GM23338 (cell line): Measurements from ENCODE around the gene STEAP3. TPM values are rescaled to one million over a fixed set of nuclear protein-coding genes. Genes with fewer than 3 reads are reported as not detected.

Source experiments
- ATAC-seq: fragments of 200-7000 bp; cut with Tn5 transposase; 3 replicates; pipeline ENCODE4 v1.9.1; 2020
- DNase-seq: peaks from one replicate; pipeline ENCODE4 v3.0.0-alpha.2; 2015; ENCODE audit warnings: low spot score
- H2AFZ ChIP-seq: fragments of 200-600 bp; sonication (generic); 2 replicates; pipeline ENCODE4 v1.8.0; 2016; ENCODE audit warnings: antibody characterized with exemption, mild to moderate bottlenecking, moderate library complexity
- H3F3A ChIP-seq: fragments of 200-600 bp; sonication (generic); replicated peaks from 2 replicates; pipeline ENCODE4 v1.8.0; 2017; ENCODE audit warnings: antibody characterized with exemption, mixed run types, low read depth
- H3K27ac ChIP-seq: fragments of 200-600 bp; sonication (generic); 2 replicates; pipeline ENCODE4 v1.6.1; 2016; ENCODE audit warnings: low read depth
- H3K27me3 ChIP-seq: fragments of 200-600 bp; sonication (generic); 2 replicates; pipeline ENCODE4 v1.8.0; 2016; ENCODE audit warnings: mild to moderate bottlenecking, mixed run types, moderate library complexity; ENCODE audit not compliant: insufficient read depth
- H3K36me3 ChIP-seq: fragments of 200-600 bp; sonication (generic); 2 replicates; pipeline ENCODE4 v1.8.0; 2016; ENCODE audit warnings: mild to moderate bottlenecking; ENCODE audit not compliant: insufficient read depth
- H3K4me1 ChIP-seq: fragments of 200-600 bp; sonication (generic); 2 replicates; pipeline ENCODE4 v1.8.0; 2016; ENCODE audit warnings: mild to moderate bottlenecking, moderate library complexity; ENCODE audit not compliant: insufficient read depth
- H3K4me2 ChIP-seq: fragments of 200-600 bp; sonication (generic); 2 replicates; pipeline ENCODE4 v1.7.1; 2017; ENCODE audit warnings: mixed run types
- H3K4me3 ChIP-seq: fragments of 200-600 bp; sonication (generic); 2 replicates; pipeline ENCODE4 v1.6.1; 2016; ENCODE audit warnings: mixed run types
- H3K79me2 ChIP-seq: fragments of 200-600 bp; sonication (generic); replicated peaks from 2 replicates; pipeline ENCODE4 v1.8.0; 2017; ENCODE audit warnings: mild to moderate bottlenecking; ENCODE audit not compliant: insufficient read depth
- H3K9me2 ChIP-seq: fragments of 200-600 bp; sonication (generic); 2 replicates; pipeline ENCODE4 v1.8.0; 2017; ENCODE audit not compliant: insufficient read depth
- H4K20me1 ChIP-seq: fragments of 200-600 bp; sonication (generic); replicated peaks from 2 replicates; pipeline ENCODE4 v1.8.0; 2017; ENCODE audit warnings: mild to moderate bottlenecking; ENCODE audit not compliant: insufficient read depth
- H3K27ac Mint-ChIP-seq: 2 replicates; pipeline ENCODE4 v1.8.0; 2020; ENCODE audit warnings: inconsistent platforms, mild to moderate bottlenecking, moderate library complexity, mixed read lengths
- H3K27me3 Mint-ChIP-seq: 3 replicates; pipeline ENCODE4 v1.8.0; 2022; ENCODE audit warnings: low read depth, mild to moderate bottlenecking, moderate library complexity, mixed read lengths, inconsistent platforms; ENCODE audit not compliant: insufficient read depth, poor library complexity
- H3K36me3 Mint-ChIP-seq: 3 replicates; pipeline ENCODE4 v1.8.0; 2021; ENCODE audit warnings: low read depth, mild to moderate bottlenecking, inconsistent platforms, moderate library complexity, mixed read lengths
- H3K4me1 Mint-ChIP-seq: 3 replicates; pipeline ENCODE4 v1.8.0; 2020; ENCODE audit warnings: mild to moderate bottlenecking, inconsistent platforms, mixed read lengths
- H3K4me3 Mint-ChIP-seq: 3 replicates; pipeline ENCODE4 v1.8.0; 2021; ENCODE audit warnings: moderate library complexity, mild to moderate bottlenecking, inconsistent platforms, mixed read lengths
- H3K9me3 Mint-ChIP-seq: 3 replicates; pipeline ENCODE4 v1.8.0; 2020; ENCODE audit warnings: moderate library complexity, mild to moderate bottlenecking, inconsistent platforms, mixed read lengths
- CREB1 ChIP-seq: fragments of 250-450 bp; sonication (Bioruptor Pico); IDR thresholded peaks from 2 replicates; pipeline ENCODE4 v1.5.0; 2020; ENCODE audit warnings: low read depth, mild to moderate bottlenecking, moderate library complexity
- EZH2 ChIP-seq: fragments of 200-600 bp; sonication (generic); IDR thresholded peaks from one replicate; pipeline ENCODE4 v1.8.0; 2017; ENCODE audit warnings: antibody characterized with exemption, mild to moderate bottlenecking, low read depth; ENCODE audit not compliant: unreplicated experiment
- EZH2phosphoT487 ChIP-seq: fragments of 200-600 bp; sonication (generic); IDR thresholded peaks from one replicate; pipeline ENCODE4 v1.8.1; 2018; ENCODE audit warnings: antibody characterized with exemption; ENCODE audit not compliant: unreplicated experiment
- JUNB ChIP-seq: IDR thresholded peaks from one replicate; pipeline ENCODE4 v1.6.1; 2016; ENCODE audit warnings: antibody characterized with exemption; ENCODE audit not compliant: unreplicated experiment
- NANOG ChIP-seq: IDR thresholded peaks from 2 replicates; pipeline ENCODE4 v1.6.1; 2016; ENCODE audit warnings: antibody characterized with exemption, borderline replicate concordance
- POLR2AphosphoS5 ChIP-seq: IDR thresholded peaks from 2 replicates; pipeline ENCODE4 v1.6.1; 2016; ENCODE audit warnings: antibody characterized with exemption, low read depth
- STAT1 ChIP-seq: IDR thresholded peaks from one replicate; pipeline ENCODE4 v1.6.1; 2016; ENCODE audit warnings: antibody characterized with exemption; ENCODE audit not compliant: unreplicated experiment
- ZNF114 ChIP-seq: fragments of 250-450 bp; sonication (Bioruptor Pico); IDR thresholded peaks from 2 replicates; pipeline ENCODE4 v1.5.0; 2020; ENCODE audit warnings: mild to moderate bottlenecking, moderate library complexity
- ZNF331 ChIP-seq: fragments of 250-450 bp; sonication (Bioruptor Pico); IDR thresholded peaks from 2 replicates; pipeline ENCODE4 v1.5.0; 2020; ENCODE audit warnings: low read depth, mild to moderate bottlenecking, moderate library complexity
- polyA plus RNA-seq: library from polyadenylated mRNA; unstranded; fragments of >200 nt; fragmentation: Nextera tagmentation; extraction: Ambion mirVana; gene quantifications from 2 replicates; pipeline ENCODE4 v1.2.1, GENCODE V29; 2016
- total RNA-seq: library from RNA; depleted of rRNA; stranded (reverse); fragments of >200 nt; shearing (Covaris generic); gene quantifications from 2 replicates; pipeline ENCODE4 v1.2.3, GENCODE V29; 2014
- TF ChIP-seq, protein P1 (sequence below), 2 experiments: fragments of 200-600 bp in 1 of 2; sonication (generic) in 1 of 2; conservative IDR thresholded peaks; 2 replicates each; pipeline versions ENCODE4 v1.5.1 to v1.6.1; 2016 to 2017; ENCODE audit warnings: antibody characterized with exemption in 2 of 2, low read depth in 2 of 2, mild to moderate bottlenecking in 2 of 2, moderate library complexity in 1 of 2
- TF ChIP-seq, protein P2 (sequence below): IDR thresholded peaks from one replicate; pipeline ENCODE4 v1.6.1; 2018; ENCODE audit warnings: antibody characterized with exemption; ENCODE audit not compliant: unreplicated experiment
- TF ChIP-seq, protein P3 (sequence below): IDR thresholded peaks from 2 replicates; pipeline ENCODE4 v1.6.1; 2016; ENCODE audit warnings: antibody characterized with exemption
- TF ChIP-seq, protein P4 (sequence below): fragments of 250-450 bp; sonication (Bioruptor Pico); IDR thresholded peaks from 2 replicates; pipeline ENCODE4 v1.5.0; 2020; ENCODE audit warnings: mild to moderate bottlenecking, moderate library complexity

STEAP3 gene
- total and polyA plus RNA-seq, 2 experiments from 2014 or later: 8.6 to 27.3 TPM

- Mint-ChIP-seq H3K9me3 (peaks cover 7% of the 10 kb centered on the region), H3K27me3 (peaks cover 7% of the 10 kb centered on the region), H3K4me1 (peaks cover 2% of the 10 kb centered on the region; the same call in 1 of the 3 replicates), H3K36me3 (peaks cover 7% of the 10 kb centered on the region; the same call in 2 of the 3 replicates), H3K4me3 (no peak overlapping the region), H3K27ac (no peak overlapping the region)
- DNase-seq: no peak
- Histone ChIP-seq H4K20me1 (no peaks in the 10 kb centered on the region), H2AFZ (no peak overlapping the region), H3K27me3 (no peaks in the 10 kb centered on the region), H3K4me1 (no peaks in the 10 kb centered on the region), H3K4me3 (no peak overlapping the region), H3F3A (no peaks in the 10 kb centered on the region), H3K27ac (no peak overlapping the region), H3K4me2 (no peak overlapping the region), H3K9me2 (no peaks in the 10 kb centered on the region), H3K36me3 (no peaks in the 10 kb centered on the region), H3K79me2 (no peaks in the 10 kb centered on the region)
- no peak for ATAC-seq
- no peak for TF ChIP-seq CREB1 (CRISPR knock-in tag)
- TF ChIP-seq ZNF114 (CRISPR knock-in tag): no peak
- no peak for TF ChIP-seq ZNF331
- TF ChIP-seq, protein P1, sequence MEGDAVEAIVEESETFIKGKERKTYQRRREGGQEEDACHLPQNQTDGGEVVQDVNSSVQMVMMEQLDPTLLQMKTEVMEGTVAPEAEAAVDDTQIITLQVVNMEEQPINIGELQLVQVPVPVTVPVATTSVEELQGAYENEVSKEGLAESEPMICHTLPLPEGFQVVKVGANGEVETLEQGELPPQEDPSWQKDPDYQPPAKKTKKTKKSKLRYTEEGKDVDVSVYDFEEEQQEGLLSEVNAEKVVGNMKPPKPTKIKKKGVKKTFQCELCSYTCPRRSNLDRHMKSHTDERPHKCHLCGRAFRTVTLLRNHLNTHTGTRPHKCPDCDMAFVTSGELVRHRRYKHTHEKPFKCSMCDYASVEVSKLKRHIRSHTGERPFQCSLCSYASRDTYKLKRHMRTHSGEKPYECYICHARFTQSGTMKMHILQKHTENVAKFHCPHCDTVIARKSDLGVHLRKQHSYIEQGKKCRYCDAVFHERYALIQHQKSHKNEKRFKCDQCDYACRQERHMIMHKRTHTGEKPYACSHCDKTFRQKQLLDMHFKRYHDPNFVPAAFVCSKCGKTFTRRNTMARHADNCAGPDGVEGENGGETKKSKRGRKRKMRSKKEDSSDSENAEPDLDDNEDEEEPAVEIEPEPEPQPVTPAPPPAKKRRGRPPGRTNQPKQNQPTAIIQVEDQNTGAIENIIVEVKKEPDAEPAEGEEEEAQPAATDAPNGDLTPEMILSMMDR (conservative IDR thresholded peaks at IDR 0.05; ENCODE audit: low read depth in 2 of 2): no peak
- TF ChIP-seq EZH2: no peak
- TF ChIP-seq, protein P2, sequence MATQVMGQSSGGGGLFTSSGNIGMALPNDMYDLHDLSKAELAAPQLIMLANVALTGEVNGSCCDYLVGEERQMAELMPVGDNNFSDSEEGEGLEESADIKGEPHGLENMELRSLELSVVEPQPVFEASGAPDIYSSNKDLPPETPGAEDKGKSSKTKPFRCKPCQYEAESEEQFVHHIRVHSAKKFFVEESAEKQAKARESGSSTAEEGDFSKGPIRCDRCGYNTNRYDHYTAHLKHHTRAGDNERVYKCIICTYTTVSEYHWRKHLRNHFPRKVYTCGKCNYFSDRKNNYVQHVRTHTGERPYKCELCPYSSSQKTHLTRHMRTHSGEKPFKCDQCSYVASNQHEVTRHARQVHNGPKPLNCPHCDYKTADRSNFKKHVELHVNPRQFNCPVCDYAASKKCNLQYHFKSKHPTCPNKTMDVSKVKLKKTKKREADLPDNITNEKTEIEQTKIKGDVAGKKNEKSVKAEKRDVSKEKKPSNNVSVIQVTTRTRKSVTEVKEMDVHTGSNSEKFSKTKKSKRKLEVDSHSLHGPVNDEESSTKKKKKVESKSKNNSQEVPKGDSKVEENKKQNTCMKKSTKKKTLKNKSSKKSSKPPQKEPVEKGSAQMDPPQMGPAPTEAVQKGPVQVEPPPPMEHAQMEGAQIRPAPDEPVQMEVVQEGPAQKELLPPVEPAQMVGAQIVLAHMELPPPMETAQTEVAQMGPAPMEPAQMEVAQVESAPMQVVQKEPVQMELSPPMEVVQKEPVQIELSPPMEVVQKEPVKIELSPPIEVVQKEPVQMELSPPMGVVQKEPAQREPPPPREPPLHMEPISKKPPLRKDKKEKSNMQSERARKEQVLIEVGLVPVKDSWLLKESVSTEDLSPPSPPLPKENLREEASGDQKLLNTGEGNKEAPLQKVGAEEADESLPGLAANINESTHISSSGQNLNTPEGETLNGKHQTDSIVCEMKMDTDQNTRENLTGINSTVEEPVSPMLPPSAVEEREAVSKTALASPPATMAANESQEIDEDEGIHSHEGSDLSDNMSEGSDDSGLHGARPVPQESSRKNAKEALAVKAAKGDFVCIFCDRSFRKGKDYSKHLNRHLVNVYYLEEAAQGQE: no peak
- TF ChIP-seq EZH2phosphoT487: no peak
- TF ChIP-seq, protein P3, sequence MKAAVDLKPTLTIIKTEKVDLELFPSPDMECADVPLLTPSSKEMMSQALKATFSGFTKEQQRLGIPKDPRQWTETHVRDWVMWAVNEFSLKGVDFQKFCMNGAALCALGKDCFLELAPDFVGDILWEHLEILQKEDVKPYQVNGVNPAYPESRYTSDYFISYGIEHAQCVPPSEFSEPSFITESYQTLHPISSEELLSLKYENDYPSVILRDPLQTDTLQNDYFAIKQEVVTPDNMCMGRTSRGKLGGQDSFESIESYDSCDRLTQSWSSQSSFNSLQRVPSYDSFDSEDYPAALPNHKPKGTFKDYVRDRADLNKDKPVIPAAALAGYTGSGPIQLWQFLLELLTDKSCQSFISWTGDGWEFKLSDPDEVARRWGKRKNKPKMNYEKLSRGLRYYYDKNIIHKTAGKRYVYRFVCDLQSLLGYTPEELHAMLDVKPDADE: no peak
- TF ChIP-seq POLR2AphosphoS5: no peak
- TF ChIP-seq, protein P4, sequence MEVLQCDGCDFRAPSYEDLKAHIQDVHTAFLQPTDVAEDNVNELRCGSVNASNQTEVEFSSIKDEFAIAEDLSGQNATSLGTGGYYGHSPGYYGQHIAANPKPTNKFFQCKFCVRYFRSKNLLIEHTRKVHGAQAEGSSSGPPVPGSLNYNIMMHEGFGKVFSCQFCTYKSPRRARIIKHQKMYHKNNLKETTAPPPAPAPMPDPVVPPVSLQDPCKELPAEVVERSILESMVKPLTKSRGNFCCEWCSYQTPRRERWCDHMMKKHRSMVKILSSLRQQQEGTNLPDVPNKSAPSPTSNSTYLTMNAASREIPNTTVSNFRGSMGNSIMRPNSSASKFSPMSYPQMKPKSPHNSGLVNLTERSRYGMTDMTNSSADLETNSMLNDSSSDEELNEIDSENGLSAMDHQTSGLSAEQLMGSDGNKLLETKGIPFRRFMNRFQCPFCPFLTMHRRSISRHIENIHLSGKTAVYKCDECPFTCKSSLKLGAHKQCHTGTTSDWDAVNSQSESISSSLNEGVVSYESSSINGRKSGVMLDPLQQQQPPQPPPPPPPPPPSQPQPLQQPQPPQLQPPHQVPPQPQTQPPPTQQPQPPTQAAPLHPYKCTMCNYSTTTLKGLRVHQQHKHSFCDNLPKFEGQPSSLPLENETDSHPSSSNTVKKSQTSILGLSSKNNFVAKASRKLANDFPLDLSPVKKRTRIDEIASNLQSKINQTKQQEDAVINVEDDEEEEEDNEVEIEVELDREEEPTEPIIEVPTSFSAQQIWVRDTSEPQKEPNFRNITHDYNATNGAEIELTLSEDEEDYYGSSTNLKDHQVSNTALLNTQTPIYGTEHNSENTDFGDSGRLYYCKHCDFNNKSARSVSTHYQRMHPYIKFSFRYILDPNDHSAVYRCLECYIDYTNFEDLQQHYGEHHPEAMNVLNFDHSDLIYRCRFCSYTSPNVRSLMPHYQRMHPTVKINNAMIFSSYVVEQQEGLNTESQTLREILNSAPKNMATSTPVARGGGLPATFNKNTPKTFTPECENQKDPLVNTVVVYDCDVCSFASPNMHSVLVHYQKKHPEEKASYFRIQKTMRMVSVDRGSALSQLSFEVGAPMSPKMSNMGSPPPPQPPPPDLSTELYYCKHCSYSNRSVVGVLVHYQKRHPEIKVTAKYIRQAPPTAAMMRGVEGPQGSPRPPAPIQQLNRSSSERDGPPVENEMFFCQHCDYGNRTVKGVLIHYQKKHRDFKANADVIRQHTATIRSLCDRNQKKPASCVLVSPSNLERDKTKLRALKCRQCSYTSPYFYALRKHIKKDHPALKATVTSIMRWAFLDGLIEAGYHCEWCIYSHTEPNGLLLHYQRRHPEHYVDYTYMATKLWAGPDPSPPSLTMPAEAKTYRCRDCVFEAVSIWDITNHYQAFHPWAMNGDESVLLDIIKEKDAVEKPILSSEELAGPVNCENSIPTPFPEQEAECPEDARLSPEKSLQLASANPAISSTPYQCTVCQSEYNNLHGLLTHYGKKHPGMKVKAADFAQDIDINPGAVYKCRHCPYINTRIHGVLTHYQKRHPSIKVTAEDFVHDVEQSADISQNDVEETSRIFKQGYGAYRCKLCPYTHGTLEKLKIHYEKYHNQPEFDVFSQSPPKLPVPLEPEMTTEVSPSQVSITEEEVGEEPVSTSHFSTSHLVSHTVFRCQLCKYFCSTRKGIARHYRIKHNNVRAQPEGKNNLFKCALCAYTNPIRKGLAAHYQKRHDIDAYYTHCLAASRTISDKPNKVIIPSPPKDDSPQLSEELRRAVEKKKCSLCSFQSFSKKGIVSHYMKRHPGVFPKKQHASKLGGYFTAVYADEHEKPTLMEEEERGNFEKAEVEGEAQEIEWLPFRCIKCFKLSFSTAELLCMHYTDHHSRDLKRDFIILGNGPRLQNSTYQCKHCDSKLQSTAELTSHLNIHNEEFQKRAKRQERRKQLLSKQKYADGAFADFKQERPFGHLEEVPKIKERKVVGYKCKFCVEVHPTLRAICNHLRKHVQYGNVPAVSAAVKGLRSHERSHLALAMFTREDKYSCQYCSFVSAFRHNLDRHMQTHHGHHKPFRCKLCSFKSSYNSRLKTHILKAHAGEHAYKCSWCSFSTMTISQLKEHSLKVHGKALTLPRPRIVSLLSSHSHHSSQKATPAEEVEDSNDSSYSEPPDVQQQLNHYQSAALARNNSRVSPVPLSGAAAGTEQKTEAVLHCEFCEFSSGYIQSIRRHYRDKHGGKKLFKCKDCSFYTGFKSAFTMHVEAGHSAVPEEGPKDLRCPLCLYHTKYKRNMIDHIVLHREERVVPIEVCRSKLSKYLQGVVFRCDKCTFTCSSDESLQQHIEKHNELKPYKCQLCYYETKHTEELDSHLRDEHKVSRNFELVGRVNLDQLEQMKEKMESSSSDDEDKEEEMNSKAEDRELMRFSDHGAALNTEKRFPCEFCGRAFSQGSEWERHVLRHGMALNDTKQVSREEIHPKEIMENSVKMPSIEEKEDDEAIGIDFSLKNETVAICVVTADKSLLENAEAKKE (CRISPR knock-in tag): no peak
- TF ChIP-seq STAT1: no peak
- TF ChIP-seq JUNB: no peak
- TF ChIP-seq NANOG: no peak
These were observed 44.9 kb upstream of the STEAP3 start for GRCh38 chr2:119178776-119179175.
